Osteoblast (primary cell): ENCODE measurements around the gene POTEF. TPM values are rescaled to one million over a fixed set of nuclear protein-coding genes. Genes with fewer than 3 reads are reported as not detected.
"Not testable (repeated sequence)": the region's sequence is repeated elsewhere in the genome, so short reads cannot be mapped to it uniquely, and the experiment has no call there.

Source experiments
- DNase-seq: peaks from one replicate; pipeline ENCODE4 v3.0.0; 2011; ENCODE audit warnings: low spot score, mixed read lengths; ENCODE audit not compliant: insufficient read length; ENCODE audit errors: missing footprints
- H2AFZ ChIP-seq: 2 replicates; pipeline ENCODE4 v1.6.0; 2011; ENCODE audit warnings: mild to moderate bottlenecking, low read length
- H3K27ac ChIP-seq: 2 replicates; pipeline ENCODE4 v1.5.1; 2011; ENCODE audit warnings: mild to moderate bottlenecking, low read depth, low read length, moderate library complexity
- H3K27me3 ChIP-seq: 2 replicates; pipeline ENCODE4 v1.6.0; 2012; ENCODE audit warnings: mild to moderate bottlenecking, control low read depth, inconsistent platforms, low read length, moderate library complexity; ENCODE audit not compliant: insufficient read depth
- H3K36me3 ChIP-seq: 2 replicates; pipeline ENCODE4 v1.5.1; 2011; ENCODE audit warnings: mild to moderate bottlenecking, low read length, control low read depth, moderate library complexity; ENCODE audit not compliant: insufficient read depth
- H3K4me1 ChIP-seq: 2 replicates; pipeline ENCODE4 v1.5.1; 2011; ENCODE audit warnings: mild to moderate bottlenecking, low read length, control low read depth, moderate library complexity; ENCODE audit not compliant: insufficient read depth
- H3K4me2 ChIP-seq: 2 replicates; pipeline ENCODE4 v1.6.0; 2011; ENCODE audit warnings: mild to moderate bottlenecking, low read length; ENCODE audit not compliant: insufficient read depth
- H3K4me3 ChIP-seq: fragments of 200-600 bp; sonication (generic); 3 replicates; pipeline ENCODE4 v1.5.1; 2012; ENCODE audit warnings: mild to moderate bottlenecking, low read length, inconsistent platforms; ENCODE audit not compliant: insufficient read depth
- H3K79me2 ChIP-seq: 2 replicates; pipeline ENCODE4 v1.6.0; 2012; ENCODE audit warnings: mild to moderate bottlenecking, low read length, control low read depth, inconsistent platforms; ENCODE audit not compliant: insufficient read depth
- H3K9me3 ChIP-seq: 2 replicates; pipeline ENCODE4 v1.5.1; 2011; ENCODE audit warnings: low read depth, low read length, control low read depth
- H4K20me1 ChIP-seq: 2 replicates; pipeline ENCODE4 v1.6.0; 2012; ENCODE audit warnings: mild to moderate bottlenecking, low read length, control low read depth; ENCODE audit not compliant: insufficient read depth
- total RNA-seq: library from RNA; depleted of rRNA; stranded (reverse); fragments of >200 nt; gene quantifications from 2 replicates; pipeline ENCODE4 v1.2.3, GENCODE V29; 2012

The POTEF gene
- total RNA-seq, 1 donor, result not detected

DNA sequence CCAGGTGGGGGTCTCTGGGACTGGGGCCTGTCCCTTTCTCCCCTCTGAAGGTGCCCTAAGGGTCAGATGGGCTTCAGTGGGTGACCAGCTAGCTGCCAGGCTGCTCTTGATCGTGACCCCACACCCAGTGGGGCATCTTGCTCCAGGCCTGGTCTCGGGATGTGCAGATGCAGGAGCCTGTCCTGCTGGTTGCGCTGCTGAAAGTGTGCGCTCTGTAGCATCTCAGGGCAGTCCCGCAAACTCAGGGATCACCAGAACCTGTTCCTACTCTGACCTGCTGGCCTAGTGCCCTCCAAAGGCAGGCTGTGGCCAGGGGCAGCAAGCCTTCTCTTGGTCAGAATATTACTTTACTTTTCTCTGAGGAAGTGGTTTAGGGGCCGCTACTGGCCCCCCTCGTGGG, 11.5 kb upstream of the POTEF start:
- H3K4me3 ChIP-seq, H3K27ac ChIP-seq, H3K27me3 ChIP-seq, H3K36me3 ChIP-seq, H3K4me2 ChIP-seq, H3K4me1 ChIP-seq, H3K9me3 ChIP-seq, DNase-seq, H3K79me2 ChIP-seq, H2AFZ ChIP-seq, H4K20me1 ChIP-seq: not testable (repeated sequence)

DNA sequence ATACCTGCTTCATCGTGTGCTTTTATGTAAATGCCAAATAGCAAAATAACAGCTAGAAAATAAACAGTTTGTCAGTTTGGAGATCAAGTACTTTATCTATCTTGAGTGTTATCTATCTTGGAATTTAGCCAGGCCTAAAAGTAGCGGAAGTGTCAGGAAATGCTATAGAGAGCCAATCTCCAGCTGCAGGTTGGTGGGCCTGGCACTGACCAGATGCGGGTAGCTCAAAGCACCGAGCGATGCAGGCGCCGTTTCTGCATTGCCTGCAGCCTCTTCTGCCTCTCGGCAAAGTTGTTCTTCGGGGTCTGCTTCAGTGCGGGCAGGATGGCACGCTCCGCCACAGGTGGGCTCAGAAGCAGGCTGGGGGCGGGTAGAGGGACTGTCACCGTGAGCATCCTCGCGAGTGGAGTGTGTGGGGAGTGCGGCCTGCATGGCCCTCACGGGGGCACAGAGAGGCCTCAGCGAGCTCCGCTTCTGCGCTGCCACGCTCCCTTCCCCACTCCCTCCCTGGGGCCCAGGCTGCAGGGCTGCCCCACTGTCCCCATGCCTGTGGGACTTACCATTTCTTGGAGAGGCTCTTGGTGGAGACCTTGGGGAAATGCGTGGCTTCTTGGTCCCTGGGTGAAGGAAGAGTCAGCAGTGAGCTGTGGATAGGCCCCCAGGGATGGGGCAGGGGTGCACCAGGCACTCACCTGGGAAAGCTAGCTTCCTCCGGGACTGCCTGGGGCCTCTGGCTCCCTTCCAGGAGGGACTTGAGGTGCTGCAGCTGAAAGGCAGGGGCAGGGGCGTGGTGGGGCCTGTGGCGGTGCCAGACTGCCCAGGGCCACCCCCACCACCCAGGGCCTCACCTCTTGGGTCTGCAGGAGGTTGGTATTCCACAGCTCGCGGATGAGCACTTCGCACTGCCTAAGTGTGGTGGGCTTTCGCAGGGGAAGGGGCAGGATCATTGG, 10.6 kb upstream of the POTEF start:
- H3K4me1 ChIP-seq, H3K9me3 ChIP-seq, H3K4me3 ChIP-seq, H3K27me3 ChIP-seq, H3K4me2 ChIP-seq, H3K36me3 ChIP-seq, H2AFZ ChIP-seq, H3K27ac ChIP-seq, DNase-seq, H4K20me1 ChIP-seq, H3K79me2 ChIP-seq: not testable (repeated sequence)

- not testable (repeated sequence) for H4K20me1 ChIP-seq, H3K9me3 ChIP-seq, DNase-seq, H3K27me3 ChIP-seq, H3K4me3 ChIP-seq, H3K4me2 ChIP-seq, H3K79me2 ChIP-seq, H3K36me3 ChIP-seq, H2AFZ ChIP-seq, H3K4me1 ChIP-seq, H3K27ac ChIP-seq
Measured at GRCh38 chr2:130138841-130139251, 9.8 kb upstream of the POTEF start.

GRCh38 chr2:130138326-130138725, 9.3 kb upstream of the POTEF start:
- not testable (repeated sequence) for H3K27ac ChIP-seq, H3K4me1 ChIP-seq, H3K27me3 ChIP-seq, H3K4me2 ChIP-seq, H3K79me2 ChIP-seq, H4K20me1 ChIP-seq, H3K36me3 ChIP-seq, H3K9me3 ChIP-seq, H2AFZ ChIP-seq, DNase-seq, H3K4me3 ChIP-seq

GRCh38 chr2:130137118-130137517, 8.1 kb upstream of the POTEF start:
- not testable (repeated sequence) for H3K79me2 ChIP-seq, H3K9me3 ChIP-seq, H4K20me1 ChIP-seq, H3K27me3 ChIP-seq, DNase-seq, H2AFZ ChIP-seq, H3K36me3 ChIP-seq, H3K4me3 ChIP-seq, H3K4me1 ChIP-seq, H3K27ac ChIP-seq, H3K4me2 ChIP-seq

DNA sequence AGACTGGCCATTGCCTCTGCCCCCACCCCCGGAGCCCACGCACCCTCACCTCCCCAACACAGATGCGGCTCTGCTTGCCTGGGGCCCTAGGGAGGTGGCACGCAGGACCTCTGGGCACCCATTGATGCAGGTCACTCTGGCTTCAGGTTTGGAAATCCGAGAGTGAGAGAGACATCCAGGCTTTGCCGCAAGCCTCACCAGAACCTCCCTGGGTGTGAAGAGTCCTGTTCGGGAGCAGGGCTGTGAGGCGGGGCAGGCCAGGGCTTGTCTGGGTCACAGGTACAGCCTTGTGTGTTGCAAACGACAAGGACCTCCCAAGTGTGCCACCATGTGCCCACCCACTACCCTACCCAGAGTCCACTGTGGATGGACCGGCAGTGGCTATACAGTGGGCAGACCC, 7.5 kb upstream of the POTEF start:
- H3K4me3 ChIP-seq, H3K79me2 ChIP-seq, H3K27ac ChIP-seq, H2AFZ ChIP-seq, H3K36me3 ChIP-seq, H3K4me2 ChIP-seq, H3K9me3 ChIP-seq, H3K27me3 ChIP-seq, H3K4me1 ChIP-seq, DNase-seq, H4K20me1 ChIP-seq: not testable (repeated sequence)
